ENCODE data around the gene OGFRL1. TPM values are rescaled to one million over a fixed set of nuclear protein-coding genes. Genes with fewer than 3 reads are reported as not detected.

OGFRL1 gene
- total RNA-seq, 1 experiment from 2014 or later, result 8.0 TPM

- CTCF ChIA-PET, result no interaction called here
- Histone ChIP-seq H3K9me3 (ENCODE audit: low read depth, low read length, poor library complexity, severe bottlenecking) (no peaks in the 10 kb centered on the region), H3K4me1 (ENCODE audit: insufficient read depth, low read length, poor library complexity, severe bottlenecking) (no peaks in the 10 kb centered on the region), H3K27ac (ENCODE audit: low read depth, low read length, poor library complexity, severe bottlenecking) (no peak overlapping the region), H3K27me3 (replicated peaks; ENCODE audit: insufficient read depth, low read depth, low read length, poor library complexity) (no peaks in the 10 kb centered on the region), H3K4me3 (ENCODE audit: low read depth, low read length, poor library complexity, severe bottlenecking) (no peak overlapping the region), H3K36me3 (ENCODE audit: insufficient read depth, low read length, poor library complexity, severe bottlenecking) (no peaks in the 10 kb centered on the region)
- POLR2A ChIA-PET (ENCODE audit: low non-redundant PET), result no interaction called here
- no peak for DNase-seq (ENCODE audit: low spot score)
- TF ChIP-seq CTCF (conservative IDR thresholded peaks at IDR 0.05; ENCODE audit: low read depth, low read length), result no peak
- no peak for TF ChIP-seq EZH2 (IDR thresholded peaks at IDR 0.05; ENCODE audit: borderline replicate concordance, low read depth, low read length, poor library complexity, severe bottlenecking)
- BruUV-seq (replicated peaks), result no TSS peak
- intact Hi-C loops (cut with micrococcal nuclease; ENCODE audit: unreplicated experiment), result no loop called here
Measured at GRCh38 chr6:71351190-71351589, 62.6 kb downstream of the OGFRL1 start.

Data from A673 (cell line).